HG03060 (cell line): Measurements from ENCODE around the gene C12orf56.
A peak's percentile ranks its signal among the peaks of the same experiment; 100 is the strongest.
"Not testable (repeated sequence)": the region's sequence is repeated elsewhere in the genome, so short reads cannot be mapped to it uniquely, and the experiment has no call there.

Experiments
- ATAC-seq: cut with Tn5 transposase; IDR thresholded peaks from one replicate; pipeline ENCODE4 v1.9.1; 2021; ENCODE audit warnings: low read depth, moderate number of reproducible peaks; ENCODE audit not compliant: unreplicated experiment

C12orf56 gene

GRCh38 chr12:64319540-64320225 lies 70.9 kb downstream of the C12orf56 start:
- ATAC-seq: not testable (repeated sequence)

- ATAC-seq: no peak
These were observed 72.0 kb downstream of the C12orf56 start for GRCh38 chr12:64318605-64319004.

DNA sequence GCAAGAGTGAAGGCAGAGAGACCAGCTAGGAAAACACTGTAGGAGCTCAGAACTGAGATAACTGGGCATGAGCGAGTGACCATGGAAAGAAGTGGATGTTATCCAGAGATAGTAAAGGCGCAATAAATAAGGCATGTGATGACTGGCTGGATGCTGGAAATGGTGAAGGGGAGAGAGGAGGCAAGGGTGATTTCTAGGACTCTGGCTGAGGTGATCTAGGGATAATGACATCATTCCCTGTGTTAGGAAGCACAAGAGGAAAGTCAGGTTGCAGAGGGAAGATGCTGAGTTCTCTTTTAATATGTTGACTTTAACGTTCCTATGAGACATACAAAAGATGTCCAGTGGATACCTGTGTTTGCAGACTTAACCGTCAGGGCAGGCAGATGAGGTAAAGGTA lies 78.7 kb downstream of the C12orf56 start:
- no peak for ATAC-seq

GRCh38 chr12:64304571-64304970 lies 86.0 kb downstream of the C12orf56 start:
- ATAC-seq: no peak

GRCh38 chr12:64299628-64300027 lies 90.9 kb downstream of the C12orf56 start:
- no peak for ATAC-seq

DNA sequence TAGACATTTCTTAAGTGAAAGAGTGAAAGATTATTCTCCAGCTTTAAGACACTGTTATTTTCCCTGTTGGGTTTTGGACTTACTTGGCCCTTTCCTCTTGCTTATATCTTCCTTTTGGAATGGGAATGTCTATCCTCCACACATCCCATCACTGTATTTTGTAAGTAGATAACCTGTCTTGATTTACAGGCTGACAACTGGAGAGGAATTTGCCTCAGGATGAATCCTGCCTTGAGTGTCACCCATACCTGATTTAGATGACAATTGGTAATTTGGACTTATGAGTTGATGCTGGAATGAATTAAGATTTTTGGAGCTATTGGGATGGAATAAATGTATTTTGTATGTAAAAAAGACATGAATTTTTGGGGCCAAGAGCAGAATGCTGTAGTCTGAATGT lies 94.3 kb downstream of the C12orf56 start:
- no peak for ATAC-seq

GRCh38 chr12:64293654-64294364 lies 96.7 kb downstream of the C12orf56 start:
- no peak for ATAC-seq

DNA sequence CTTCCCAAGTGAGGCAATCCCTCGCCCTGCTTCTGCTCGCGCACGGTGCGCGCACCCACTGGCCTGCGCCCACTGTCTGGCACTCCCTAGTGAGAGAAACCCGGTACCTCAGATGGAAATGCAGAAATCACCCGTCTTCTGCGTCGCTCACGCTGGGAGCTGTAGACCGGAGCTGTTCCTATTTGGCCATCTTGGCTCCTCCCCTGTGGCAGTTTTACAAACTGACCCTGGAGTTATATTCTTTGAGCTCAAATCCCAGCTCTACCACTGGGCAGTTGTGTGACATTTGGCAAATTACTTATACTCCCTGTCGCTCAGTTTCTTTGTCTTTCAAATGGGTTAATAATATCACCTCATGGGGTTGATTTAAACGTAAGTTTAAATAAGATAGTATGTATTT lies 97.4 kb downstream of the C12orf56 start:
- not testable (repeated sequence) for ATAC-seq

- no peak for ATAC-seq
These were observed 104.0 kb downstream of the C12orf56 start for GRCh38 chr12:64286521-64286920.

- no peak for ATAC-seq
These were observed 106.3 kb downstream of the C12orf56 start for GRCh38 chr12:64284256-64284655.

- no peak for ATAC-seq
These were observed 112.1 kb downstream of the C12orf56 start for GRCh38 chr12:64278421-64278820.

DNA sequence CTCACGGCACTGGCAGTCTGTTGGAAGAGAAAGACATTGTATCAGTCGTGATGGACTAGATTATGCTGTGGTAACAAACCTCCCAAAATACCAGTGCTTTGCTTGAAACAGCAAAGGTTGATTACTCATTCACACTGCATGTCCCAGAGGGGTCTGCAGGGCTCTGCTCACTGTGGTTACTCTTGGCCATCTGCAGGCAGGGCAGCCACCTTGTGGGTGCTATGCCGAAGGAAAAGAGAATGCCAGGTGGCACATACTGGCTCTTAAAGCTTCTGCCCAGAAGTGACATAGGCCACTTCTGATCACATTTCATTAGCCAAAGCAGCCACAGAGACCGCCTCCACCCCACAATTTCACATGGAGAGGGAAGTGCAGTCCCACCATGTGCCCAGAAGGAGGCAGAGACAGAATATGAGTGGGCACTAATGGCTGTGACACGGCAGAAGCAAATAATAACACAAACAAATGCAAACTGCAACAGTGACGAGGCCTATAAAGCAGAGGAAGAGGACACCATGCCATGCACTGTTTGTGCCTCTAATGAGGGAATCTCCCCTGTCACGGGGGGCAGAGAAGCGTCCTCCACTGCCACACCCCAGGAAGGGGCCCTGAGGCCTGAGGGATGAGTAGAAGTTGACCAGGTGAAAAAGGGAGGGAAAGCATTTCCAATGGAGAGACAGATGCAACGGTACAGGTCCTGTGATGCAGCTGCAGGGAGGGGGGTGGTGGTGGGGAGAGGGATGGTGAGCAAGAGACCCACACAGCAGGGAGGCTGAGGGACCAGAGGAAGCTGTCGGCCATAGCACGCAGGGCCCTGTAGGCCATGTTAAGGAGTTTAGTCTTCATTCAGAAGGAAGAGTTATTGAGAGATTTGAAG lies 116.8 kb downstream of the C12orf56 start:
- ATAC-seq: peak; percentile 58

DNA sequence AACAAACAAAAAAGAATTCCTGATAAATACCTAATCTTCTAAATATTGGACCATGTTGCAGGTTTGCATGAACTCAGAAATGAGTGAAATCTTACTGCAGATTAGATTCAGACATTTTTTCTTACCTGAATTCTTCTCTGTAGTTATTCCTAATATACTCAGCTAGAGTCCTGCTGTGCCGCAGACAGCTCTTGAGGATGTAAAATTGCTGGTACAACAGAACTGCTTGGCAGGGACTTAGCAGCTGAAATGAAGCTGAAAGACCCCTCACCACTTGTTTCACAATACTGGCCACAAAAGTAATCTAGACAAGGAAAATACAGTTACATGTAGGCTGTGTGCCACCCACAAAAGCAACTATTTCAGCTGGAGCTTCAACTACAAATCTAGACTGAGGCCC lies 120.1 kb downstream of the C12orf56 start:
- no peak for ATAC-seq

- no peak for ATAC-seq
These were observed 121.4 kb downstream of the C12orf56 start for GRCh38 chr12:64269161-64269560.

DNA sequence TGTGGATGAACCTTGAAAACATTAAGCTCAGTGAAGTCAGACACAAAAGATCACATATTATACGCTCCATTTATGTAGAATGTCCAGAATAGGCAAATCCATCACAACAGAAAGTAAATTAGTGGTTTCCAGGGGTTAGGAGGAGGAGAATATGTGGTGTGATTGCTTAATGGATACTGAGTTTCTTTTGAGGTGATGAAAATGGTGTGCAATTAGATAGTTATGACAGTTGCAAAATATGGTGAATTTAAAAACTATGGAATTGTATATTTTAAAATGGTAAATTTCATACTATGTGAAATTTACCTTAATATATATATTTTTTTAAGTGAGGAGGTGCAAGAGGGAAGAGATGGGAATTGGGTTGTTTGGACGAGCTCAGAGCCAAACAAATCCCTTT lies 122.1 kb downstream of the C12orf56 start:
- ATAC-seq: no peak

DNA sequence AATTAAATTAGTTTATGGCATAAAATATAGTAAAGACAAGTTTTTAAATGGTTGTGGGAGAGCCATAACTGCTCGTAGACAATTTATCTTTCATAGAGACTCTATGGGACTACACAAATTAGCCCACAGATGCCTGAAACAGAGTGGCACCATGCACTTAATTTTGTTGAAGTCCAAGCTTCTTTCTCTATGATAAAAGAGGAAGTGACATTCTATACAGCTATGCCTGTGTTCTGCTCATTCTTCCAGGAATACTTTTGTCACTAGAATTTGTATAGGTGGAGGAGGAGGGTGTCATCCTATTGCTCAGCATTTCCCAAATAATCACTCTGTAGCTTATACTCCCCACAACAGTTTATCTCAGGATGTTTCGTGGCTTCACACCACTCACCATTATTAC lies 124.7 kb downstream of the C12orf56 start:
- no peak for ATAC-seq

GRCh38 chr12:64261813-64262212 lies 128.7 kb downstream of the C12orf56 start:
- ATAC-seq: no peak

DNA sequence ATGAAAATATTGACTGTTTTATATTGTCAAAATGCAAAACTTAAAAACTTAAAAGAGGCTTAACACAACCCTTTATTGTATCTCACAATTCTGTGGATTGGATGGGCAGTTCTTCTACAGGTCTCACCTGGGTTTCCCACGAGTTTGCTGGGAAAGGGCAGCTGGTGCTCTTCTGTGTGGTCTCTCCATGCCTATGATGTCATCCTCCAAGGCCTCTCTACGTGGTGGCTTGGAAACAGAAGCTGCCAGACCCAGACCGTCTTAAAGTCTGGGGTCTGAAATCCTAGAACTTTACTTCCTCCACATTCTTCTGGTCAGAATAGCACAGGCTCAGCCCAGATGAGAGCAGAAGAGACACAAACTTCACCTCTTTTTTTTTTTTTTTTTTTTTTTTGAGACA lies 132.0 kb downstream of the C12orf56 start:
- ATAC-seq: no peak

DNA sequence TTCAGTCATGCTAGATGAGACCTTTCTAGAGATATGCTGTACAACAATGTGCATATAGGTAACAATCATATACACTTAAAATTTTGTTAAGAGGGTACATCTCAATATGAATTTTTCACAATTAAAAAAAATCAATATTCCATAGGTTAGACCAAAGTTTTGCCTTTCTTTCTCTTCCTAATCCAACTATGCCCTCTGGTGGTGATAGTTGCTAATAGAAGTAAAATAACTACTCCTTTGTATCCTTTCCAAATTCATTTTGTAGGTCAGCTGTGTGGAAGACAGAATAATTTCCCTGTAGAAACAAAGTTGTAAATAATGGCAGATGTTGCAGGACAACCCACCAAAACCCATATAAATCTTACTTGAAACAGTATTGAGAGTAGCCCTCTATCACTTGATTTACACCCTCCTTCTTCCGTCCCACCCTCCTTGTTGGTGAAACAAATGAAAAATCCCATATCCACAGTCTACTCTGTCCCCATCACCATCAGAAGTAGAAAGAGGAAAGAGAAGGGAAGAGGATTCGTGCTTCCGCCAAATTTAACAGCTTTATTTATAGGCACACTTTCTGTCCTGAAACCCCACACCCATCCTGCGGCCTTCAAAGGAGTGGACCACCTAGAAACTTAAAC lies 134.3 kb downstream of the C12orf56 start:
- ATAC-seq: no peak

DNA sequence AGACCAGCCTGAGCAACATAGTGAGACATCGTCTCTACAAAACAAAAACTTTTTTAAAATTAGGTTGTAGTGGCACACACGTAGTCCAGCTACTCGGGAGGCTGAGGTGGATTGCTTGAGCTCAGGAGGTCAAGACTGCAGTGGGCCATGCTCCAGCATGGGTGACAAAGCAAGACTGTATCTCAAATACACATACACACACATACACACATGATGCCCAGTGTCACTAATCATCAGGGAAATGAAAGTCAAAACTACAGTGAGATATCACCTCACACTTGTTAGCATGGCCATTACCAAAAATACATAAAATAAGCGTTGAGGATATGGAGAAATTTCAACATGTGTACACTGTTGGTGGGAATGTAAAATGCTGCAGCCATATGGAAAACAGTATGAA lies 135.3 kb downstream of the C12orf56 start:
- no peak for ATAC-seq

DNA sequence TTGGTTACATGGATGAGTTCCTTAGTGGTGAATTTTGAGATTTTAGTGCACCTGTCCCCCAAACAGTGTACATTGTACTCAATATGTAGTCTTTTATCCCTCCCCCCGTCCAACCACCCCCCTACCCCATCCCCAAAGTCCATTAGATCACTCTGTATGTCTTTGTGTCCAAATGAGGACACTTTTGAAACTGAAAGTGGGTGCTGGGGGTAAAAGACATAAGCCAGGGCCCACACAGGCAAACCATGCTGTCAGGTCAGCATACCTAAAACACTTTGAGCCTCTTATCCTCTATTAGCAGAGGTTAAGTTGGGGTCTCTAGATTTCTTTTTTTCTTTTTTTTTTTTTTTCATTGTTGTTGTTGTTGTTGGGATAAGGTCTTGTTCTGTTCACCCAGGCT lies 137.2 kb downstream of the C12orf56 start:
- no peak for ATAC-seq
